GM12891 (cell line): ENCODE measurements around the gene REPIN1.

ENCODE experiments used
- PAX5 ChIP-seq: IDR thresholded peaks from 2 replicates; pipeline ENCODE4 v1.6.1; 2011; ENCODE audit warnings: low read length, moderate library complexity, mild to moderate bottlenecking; ENCODE audit not compliant: insufficient read depth, severe bottlenecking
- POLR2A ChIP-seq: IDR thresholded peaks from 2 replicates; pipeline ENCODE4 v1.6.1; 2011; ENCODE audit warnings: low read depth, low read length, control low read depth
- POLR2AphosphoS5 ChIP-seq: IDR thresholded peaks from 2 replicates; pipeline ENCODE4 v1.6.1; 2011; ENCODE audit warnings: low read depth, low read length, control low read depth
- POU2F2 ChIP-seq: IDR thresholded peaks from 2 replicates; pipeline ENCODE4 v1.6.1; 2011; ENCODE audit warnings: low read depth, mild to moderate bottlenecking, control low read depth, low read length, moderate library complexity
- SPI1 ChIP-seq: IDR thresholded peaks from 2 replicates; pipeline ENCODE4 v1.6.1; 2011; ENCODE audit warnings: low read depth, low read length, control low read depth
- TAF1 ChIP-seq: IDR thresholded peaks from 2 replicates; pipeline ENCODE4 v1.6.1; 2011; ENCODE audit warnings: low read depth, low read length, control low read depth

DNA sequence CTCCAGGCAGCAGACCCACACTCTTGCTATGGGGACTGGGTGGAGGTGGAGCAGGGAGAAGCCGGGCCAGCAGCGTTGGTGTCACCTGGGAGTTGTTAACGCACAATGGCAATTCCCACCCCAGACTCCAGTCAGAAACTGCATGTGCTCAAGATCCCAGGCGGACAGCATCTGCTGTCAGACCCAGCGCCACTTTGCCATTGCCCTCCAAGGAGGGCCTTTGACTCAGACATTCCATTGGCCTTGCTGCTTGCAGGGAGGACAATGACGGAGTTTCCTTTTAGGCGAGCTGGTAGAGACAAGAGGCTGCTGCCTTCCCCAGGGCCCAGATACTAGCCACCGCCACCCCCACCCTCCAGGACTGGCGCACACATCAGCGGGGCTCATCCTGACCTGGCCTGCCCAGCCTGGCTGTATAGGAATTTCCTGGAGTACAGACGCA, 45.0 kb downstream of the REPIN1 start:
- TF ChIP-seq POLR2AphosphoS5 (no peak), SPI1 (no peak), POLR2A (no peak), PAX5 (no peak), TAF1 (no peak), POU2F2 (no peak)
